ENCODE results near the gene COL4A3. TPM values are rescaled to one million over a fixed set of nuclear protein-coding genes. Genes with fewer than 3 reads are reported as not detected.

COL4A3 gene
- polyA plus RNA-seq, 1 donor (not counting 4 experiments of a cell fraction or from before 2014, with no cell fraction given), result not detected

DNA sequence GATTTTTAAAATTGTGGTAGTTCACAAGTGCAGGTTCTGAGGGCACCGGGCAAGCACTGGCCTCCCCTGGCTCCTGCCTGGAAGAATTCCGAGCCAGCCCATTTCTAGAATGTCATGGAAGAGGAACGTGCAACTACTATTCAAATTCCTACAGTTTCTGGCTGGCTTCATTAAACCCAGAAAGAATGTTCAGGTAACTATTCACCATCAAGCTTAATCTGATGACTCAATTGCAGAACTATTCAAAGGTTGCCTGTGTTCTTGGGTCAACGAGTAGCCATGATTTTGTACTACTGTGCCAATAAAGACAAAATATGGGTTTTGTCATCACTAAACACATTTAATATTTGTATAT, 146.3 kb downstream of the COL4A3 start:
- Histone ChIP-seq H3K36me3 (ENCODE audit: control insufficient read depth in 2 of 2, extremely low read depth in 1 of 2, insufficient read depth in 2 of 2, low read length in 2 of 2) (no peaks in the 10 kb centered on the region), H3K4me1 (ENCODE audit: control insufficient read depth, extremely low read depth, insufficient read depth, low read length) (no peaks in the 10 kb centered on the region), H3K27me3 (ENCODE audit: control insufficient read depth, extremely low read depth, insufficient read depth, low read length) (no peaks in the 10 kb centered on the region), H3K9ac (ENCODE audit: control insufficient read depth, extremely low read depth, insufficient read depth, low read length) (no peak overlapping the region), H3K27ac (ENCODE audit: control insufficient read depth, insufficient read depth, low read length) (no peak overlapping the region), H3K4me2 (ENCODE audit: control insufficient read depth, extremely low read depth, insufficient read depth, low read depth, low read length) (no peak overlapping the region), H3K4me3 (ENCODE audit: control insufficient read depth in 2 of 3, extremely low read depth in 1 of 3, insufficient read depth in 2 of 3, low read depth in 1 of 3, low read length in 3 of 3) (no peak overlapping the region), H3K9me3 (ENCODE audit: control insufficient read depth, low read depth, low read length) (no peaks in the 10 kb centered on the region), H2AFZ (ENCODE audit: control insufficient read depth, low read length) (no peak overlapping the region), H3K9me1 (ENCODE audit: control insufficient read depth, extremely low read depth, insufficient read depth, low read length) (no peaks in the 10 kb centered on the region), H3K79me2 (ENCODE audit: control insufficient read depth, insufficient read depth, low read length) (no peaks in the 10 kb centered on the region), H4K20me1 (ENCODE audit: control insufficient read depth, extremely low read depth, insufficient read depth, low read length) (no peaks in the 10 kb centered on the region)
- no peak for FAIRE-seq
- no peak for TF ChIP-seq EZH2 (IDR thresholded peaks at IDR 0.05; ENCODE audit: low read length)
- TF ChIP-seq, protein P1, sequence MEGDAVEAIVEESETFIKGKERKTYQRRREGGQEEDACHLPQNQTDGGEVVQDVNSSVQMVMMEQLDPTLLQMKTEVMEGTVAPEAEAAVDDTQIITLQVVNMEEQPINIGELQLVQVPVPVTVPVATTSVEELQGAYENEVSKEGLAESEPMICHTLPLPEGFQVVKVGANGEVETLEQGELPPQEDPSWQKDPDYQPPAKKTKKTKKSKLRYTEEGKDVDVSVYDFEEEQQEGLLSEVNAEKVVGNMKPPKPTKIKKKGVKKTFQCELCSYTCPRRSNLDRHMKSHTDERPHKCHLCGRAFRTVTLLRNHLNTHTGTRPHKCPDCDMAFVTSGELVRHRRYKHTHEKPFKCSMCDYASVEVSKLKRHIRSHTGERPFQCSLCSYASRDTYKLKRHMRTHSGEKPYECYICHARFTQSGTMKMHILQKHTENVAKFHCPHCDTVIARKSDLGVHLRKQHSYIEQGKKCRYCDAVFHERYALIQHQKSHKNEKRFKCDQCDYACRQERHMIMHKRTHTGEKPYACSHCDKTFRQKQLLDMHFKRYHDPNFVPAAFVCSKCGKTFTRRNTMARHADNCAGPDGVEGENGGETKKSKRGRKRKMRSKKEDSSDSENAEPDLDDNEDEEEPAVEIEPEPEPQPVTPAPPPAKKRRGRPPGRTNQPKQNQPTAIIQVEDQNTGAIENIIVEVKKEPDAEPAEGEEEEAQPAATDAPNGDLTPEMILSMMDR (optimal IDR thresholded peaks at IDR 0.05 in 1 of 3, IDR thresholded peaks at IDR 0.05 in 1 of 3, conservative IDR thresholded peaks at IDR 0.05 in 1 of 3; ENCODE audit: extremely low read depth in 1 of 3, insufficient read depth in 2 of 3, low read length in 3 of 3), result no peak
- no peak for DNase-seq (ENCODE audit: low read depth, low spot score)
- dilution Hi-C loops (cut with MboI; ENCODE audit: extremely low pct_ligation_motif_present, low sequenced_read_pairs), result no loop called here

DNA sequence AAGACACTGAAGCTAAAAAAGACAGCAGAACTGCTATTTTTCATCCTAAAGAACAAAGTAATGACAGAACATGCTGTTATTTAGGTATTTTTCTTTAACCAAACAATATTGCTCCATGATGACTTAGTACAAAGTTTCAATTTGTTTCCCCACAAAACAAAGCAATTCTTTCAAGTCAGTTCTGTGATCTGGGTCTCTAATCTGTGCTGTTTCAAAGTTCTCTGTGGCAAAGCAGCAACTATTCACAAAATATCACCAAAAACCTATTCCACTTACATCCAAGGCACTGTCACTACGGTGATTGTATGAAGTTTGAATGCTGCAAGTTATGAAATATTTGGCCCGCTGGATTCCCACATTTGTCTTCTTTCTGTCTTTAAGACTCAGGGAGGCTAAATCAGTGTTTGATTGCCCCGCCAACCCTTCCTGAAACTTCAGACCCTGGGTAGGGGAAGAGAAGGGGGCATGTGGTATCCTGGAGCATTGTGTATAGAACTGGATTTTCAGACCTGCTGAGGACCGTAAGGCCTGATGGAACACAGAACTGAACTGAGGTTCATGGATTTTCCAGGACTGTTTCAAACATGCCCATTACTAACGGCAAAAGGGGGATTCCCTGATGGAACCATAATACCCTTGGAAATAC, 147.6 kb downstream of the COL4A3 start:
- no peaks in the 10 kb centered on the region for H4K20me1 ChIP-seq (ENCODE audit: control insufficient read depth, extremely low read depth, insufficient read depth, low read length)
- H3K9me1 ChIP-seq (ENCODE audit: control insufficient read depth, extremely low read depth, insufficient read depth, low read length), result no peaks in the 10 kb centered on the region
- no peaks in the 10 kb centered on the region for H3K79me2 ChIP-seq (ENCODE audit: control insufficient read depth, insufficient read depth, low read length)
- no peak for TF ChIP-seq EZH2 (IDR thresholded peaks at IDR 0.05; ENCODE audit: low read length)
- TF ChIP-seq, protein P1 (optimal IDR thresholded peaks at IDR 0.05 in 1 of 3, IDR thresholded peaks at IDR 0.05 in 1 of 3, conservative IDR thresholded peaks at IDR 0.05 in 1 of 3; ENCODE audit: extremely low read depth in 1 of 3, insufficient read depth in 2 of 3, low read length in 3 of 3), result no peak
- no peak overlapping the region for H3K4me2 ChIP-seq (ENCODE audit: control insufficient read depth, extremely low read depth, insufficient read depth, low read depth, low read length)
- H3K4me3 ChIP-seq (ENCODE audit: control insufficient read depth in 2 of 3, extremely low read depth in 1 of 3, insufficient read depth in 2 of 3, low read depth in 1 of 3, low read length in 3 of 3), result no peak overlapping the region
- H3K4me1 ChIP-seq (ENCODE audit: control insufficient read depth, extremely low read depth, insufficient read depth, low read length), result no peaks in the 10 kb centered on the region
- H3K9ac ChIP-seq (ENCODE audit: control insufficient read depth, extremely low read depth, insufficient read depth, low read length), result no peak overlapping the region
- no peak overlapping the region for H3K27ac ChIP-seq (ENCODE audit: control insufficient read depth, insufficient read depth, low read length)
- no peaks in the 10 kb centered on the region for H3K27me3 ChIP-seq (ENCODE audit: control insufficient read depth, extremely low read depth, insufficient read depth, low read length)
- dilution Hi-C loops (cut with MboI; ENCODE audit: extremely low pct_ligation_motif_present, low sequenced_read_pairs), result no loop called here
- H3K36me3 ChIP-seq (ENCODE audit: control insufficient read depth in 2 of 2, extremely low read depth in 1 of 2, insufficient read depth in 2 of 2, low read length in 2 of 2), result no peaks in the 10 kb centered on the region
- no peaks in the 10 kb centered on the region for H3K9me3 ChIP-seq (ENCODE audit: control insufficient read depth, low read depth, low read length)
- DNase-seq (ENCODE audit: low read depth, low spot score) (no peak), FAIRE-seq (no peak)
- H2AFZ ChIP-seq (ENCODE audit: control insufficient read depth, low read length), result no peak overlapping the region

Measured in keratinocyte (primary cell).